Activated gamma-delta T cell treated with anti-CD3 and anti-CD28 coated beads, Interleukin-2, amount 50 U/mL, for 16 hours (primary cell): Measurements from ENCODE around the gene PRKAR1B.
"Not testable (repeated sequence)": the region's sequence is repeated elsewhere in the genome, so short reads cannot be mapped to it uniquely, and the experiment has no call there.

Experiments used
- DNase-seq: peaks from one replicate; pipeline ENCODE4 v3.0.0-alpha.2; 2020; ENCODE audit warnings: low read depth

Gene PRKAR1B

DNA sequence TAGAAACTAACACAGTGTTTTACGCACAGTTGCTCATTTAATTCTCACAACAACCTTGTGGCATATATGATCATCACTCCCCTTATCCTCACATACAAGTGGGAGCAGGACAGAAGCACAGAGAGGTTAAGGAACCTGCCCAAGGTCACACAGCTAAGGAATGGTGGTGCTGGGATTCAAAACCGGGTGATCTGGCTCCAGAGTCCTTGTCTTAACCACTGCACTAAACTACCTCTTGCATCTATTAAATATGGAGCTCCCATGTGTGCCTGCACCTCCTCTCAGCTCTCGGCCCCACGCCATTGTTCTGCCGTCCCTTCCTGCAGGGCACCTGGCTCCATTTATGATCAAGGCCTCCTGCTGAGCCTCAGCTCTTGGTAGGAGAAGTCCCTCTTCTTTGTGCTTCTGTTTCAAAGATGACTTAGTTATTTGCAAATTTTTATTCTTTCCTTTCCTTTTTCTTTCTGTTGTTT lies 107.7 kb downstream of the PRKAR1B start:
- no peak for DNase-seq

DNA sequence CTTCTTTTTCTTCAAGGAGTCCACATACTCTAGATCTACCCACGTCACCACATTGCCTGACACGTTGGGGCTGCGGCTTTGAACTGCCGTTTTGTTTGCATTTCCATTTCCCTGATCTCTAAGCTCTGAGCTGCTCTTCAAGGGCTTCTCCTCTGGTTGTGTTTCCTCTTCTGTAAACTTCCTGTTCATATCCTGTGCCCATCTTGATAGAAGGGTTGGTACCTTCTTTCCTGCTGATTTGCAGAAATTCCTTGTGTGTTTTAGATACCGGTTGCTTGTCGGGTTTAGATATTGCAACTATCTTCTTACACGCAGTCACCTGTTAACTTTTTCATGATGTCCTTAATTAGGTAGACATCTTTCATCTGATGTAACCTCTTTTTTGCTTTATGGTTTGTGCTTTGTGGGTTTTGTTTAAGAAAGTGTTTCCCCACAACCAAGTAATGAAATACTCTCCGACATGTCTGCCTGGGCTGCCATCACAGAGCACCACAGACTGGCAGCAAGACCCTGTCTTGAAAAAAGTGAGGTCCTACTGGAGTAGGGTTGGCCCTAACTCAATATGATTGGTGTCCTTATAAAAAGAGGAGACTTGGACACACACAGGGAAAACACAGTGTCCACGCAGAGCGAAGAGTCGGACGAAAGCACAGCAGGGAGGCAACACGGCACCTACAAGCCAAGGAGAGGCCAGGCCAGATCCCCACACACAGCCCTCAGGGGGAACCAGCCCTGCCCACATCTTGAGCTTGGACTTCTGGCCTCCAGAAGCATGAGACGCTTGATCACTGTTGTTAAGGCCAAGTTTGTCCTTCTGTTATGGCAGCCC lies 108.3 kb downstream of the PRKAR1B start:
- peak; percentile 56 for DNase-seq

DNA sequence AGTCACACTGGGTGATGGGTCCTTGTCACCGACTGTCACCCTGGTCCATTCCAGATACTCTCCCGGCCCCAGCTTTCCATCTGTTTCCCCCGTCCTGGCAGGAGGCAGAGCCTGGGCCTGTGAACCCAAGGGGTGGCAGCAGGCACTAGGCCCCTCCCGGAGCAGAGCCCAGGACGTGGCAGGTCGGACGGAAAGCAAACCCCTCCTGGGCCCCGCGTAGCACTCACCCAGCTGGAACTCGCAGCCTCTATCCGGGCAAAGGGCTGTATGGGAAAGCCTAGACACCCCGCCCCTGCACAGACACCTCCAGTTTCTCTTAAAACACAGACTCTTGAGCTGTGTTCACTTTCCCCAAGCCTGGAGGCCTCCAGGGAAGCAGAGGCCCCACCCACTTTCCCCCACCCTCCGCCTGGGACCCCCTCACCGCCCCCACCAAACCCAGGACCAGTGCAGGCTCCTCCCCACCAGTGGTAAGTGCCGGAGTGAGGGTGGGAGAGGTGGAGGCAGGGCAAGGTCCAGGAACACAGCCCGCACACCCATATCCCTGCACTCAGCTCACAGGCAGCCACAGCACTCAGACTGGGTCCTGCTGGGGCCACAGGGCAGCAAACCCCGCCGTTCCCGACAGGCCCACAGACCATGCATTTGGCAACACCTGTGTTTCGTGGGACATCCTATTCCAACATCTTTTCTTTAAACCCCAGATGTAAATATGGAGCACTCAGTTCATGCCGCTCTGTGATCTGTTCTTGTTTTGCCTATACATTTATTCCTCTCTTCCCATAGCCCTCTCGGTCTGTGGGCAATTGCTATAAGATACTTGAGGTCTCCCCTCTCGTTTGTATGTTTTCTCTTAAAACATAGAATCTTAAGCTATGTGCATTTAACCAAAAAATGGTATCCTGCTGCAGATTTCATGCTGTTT lies 109.2 kb downstream of the PRKAR1B start:
- DNase-seq: no peak

DNA sequence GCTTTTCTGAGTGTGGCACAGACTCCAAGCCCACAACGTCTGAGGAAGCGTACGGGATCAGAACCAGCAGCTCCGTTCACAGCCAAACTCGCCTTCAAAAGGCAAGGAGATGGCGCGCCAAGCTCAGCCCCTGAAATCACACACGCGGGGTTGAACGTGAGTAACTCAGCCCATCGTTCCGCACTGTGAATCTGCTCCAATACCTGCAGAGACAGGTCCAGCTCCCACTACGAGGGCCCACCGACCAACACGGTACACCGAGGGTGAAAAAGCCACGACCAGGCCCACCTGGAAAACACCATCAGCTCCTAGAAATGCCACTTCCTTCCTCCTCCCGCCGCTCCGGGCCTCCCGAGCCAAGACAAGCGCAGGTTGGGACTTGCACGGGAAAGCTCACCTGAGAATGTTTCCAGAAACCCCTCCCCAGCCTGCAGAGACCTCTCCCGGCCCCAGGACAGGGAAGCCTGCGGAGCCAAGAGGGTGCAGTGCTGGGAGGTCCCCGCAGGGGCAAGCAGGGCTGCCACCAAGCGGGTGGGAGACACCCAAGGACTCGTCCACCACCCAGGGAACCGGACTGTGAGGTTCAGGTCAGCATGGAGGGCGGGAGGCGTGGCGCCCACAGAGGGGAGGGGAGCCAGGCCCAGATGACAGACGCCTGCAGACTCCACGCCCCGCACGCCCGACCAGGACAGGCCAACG lies 113.5 kb downstream of the PRKAR1B start:
- DNase-seq: no peak

DNA sequence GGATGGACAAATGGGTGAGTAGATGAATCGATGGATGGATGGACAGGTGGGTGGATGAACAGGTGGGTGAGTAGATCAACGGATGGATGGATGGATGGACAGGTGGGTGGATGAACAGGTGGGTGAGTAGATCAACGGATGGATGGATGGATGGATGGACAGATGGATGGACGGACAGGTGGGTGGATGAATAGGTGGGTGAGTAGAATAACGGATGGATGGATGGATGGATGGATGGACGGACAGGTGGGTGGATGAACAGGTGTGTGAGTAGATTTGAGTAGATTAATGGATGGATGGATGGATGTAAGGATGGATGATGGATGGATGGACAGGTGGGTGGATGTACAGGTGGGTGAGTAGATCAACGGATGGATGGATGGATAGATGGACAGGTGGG lies 115.2 kb downstream of the PRKAR1B start:
- not testable (repeated sequence) for DNase-seq

DNA sequence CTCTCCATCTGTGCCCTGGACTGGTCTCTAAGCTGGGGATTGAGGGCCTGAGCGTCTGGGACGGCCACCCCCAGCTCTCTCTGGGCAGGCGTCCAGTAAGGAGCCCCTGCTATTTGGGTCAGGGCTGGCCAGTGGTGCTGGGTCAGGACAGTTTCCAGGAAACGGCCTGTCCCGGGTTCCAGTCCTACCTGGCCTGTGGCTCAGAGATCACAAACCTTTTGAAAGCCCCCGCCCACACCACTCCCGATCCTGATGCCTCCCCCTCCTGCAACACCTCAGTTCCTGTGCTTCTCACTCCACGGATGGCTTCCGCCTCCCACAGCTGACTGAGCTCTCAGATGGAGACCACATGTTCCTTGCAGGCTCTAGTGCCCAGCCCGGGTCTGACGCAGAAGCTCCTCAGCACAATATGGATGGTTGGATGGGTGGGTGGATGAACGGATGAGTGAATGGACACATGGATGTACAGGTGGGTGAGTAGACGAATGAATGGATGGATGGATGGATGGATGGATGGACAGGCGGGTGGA lies 115.7 kb downstream of the PRKAR1B start:
- DNase-seq: no peak

DNA sequence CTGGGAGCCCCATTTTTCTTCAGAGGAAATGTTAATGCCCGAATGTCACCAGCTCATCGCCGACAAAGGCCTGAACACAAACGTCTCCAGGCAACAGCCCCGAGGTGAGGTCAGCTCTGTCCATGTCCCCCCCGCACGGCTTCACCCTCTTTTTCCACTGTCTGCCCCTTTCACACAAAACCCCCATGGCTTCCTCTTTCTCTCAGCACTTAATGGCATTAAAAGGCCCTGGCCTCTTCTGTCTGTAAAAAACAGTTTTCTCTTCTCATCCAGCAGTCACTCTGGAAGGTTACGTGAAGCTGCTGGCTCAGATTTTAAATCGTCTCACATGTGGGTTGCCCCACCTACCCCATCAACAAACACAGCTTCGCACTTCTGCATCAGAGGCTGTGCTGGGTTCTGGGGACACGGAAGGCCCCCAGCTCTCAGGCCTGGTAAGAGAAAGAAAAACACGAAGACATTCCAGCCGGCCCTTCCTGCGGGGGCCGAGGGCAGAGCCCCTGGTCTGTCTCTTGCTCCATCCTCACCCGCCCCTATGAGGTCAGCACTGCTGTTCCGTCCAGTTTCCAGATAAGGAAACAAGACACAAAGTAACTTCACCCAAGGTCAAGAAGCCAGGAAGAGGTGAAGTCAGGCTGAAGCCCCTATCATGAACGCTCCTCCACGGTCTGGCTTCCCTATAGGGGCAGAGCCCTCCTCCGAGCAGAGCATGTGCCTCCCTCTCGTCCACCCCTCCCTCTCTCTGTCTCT lies 116.4 kb downstream of the PRKAR1B start:
- DNase-seq: no peak

DNA sequence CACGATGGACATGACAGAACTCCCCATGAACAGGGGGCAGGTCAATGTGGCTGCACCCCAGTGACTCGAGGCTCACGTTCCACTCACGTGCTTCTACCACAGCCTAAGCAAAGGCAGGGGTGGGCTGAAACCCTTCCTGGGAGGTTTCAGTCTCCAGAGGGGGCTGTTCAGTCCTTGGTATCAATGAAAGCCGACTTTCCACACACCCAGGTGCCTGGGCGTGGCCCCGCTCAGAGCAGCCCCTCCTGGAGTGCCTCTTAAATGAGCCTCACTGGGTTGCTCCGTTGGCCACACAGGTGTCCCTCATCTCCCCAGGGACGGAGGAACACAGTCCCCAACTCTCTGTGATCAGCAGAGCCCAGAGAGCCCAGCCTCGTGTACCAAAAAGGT lies 116.9 kb downstream of the PRKAR1B start:
- DNase-seq: no peak

DNA sequence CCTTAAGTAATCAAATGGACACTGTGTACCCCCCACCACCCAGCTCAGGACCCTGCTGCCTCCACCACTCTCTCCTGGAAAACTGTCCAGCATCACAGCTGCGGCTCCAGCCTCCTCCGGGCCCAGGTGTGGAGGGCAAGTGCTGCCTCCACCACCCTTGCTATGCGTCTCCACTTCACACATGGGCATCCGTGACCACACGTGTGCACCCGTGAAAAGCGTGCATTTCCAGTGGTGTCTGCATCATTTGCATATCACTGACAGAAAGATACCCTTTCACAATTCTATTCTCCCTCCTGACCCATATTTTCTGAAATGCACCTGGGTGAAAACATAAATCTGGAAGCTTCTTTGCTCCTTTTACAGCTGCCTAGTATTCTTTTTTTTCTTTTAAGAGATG lies 117.7 kb downstream of the PRKAR1B start:
- DNase-seq: no peak

DNA sequence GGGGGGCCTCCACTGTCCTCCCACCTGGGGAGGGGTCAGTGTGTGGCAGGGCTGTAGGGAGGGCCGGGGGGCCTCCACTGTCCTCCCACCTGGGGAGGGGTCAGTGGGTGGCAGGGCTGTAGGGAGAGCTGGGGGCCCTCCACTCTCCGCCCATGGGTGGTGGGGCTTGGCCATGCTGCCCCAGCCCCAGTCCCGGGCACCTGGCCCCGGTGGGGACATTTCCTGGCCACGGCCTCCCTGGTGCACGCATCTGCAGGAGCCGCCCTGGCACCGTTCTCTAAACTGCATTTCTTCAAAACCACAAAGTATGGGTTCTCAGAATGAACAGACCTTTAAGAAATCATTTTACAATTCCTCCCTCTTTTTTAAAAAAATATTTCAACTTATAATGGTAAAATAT lies 118.1 kb downstream of the PRKAR1B start:
- no peak for DNase-seq

DNA sequence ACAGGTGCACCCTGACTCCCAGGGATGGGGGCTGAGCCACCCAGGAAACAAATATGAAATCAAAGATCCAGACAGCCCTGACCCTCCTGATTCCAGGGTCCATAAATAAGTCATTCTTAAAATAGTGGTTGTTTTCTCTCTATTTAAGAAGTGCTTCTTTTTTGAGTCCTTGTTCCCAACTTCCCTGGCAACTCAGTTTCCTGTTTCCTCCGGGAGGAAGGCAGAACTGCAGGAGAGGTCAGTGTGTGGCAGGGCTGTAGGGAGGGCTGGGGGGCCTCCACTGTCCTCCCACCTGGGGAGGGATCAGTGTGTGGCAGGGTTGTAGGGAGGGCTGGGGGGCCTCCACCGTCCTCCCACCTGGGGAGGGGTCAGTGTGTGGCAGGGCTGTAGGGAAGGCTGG lies 118.7 kb downstream of the PRKAR1B start:
- DNase-seq: no peak

DNA sequence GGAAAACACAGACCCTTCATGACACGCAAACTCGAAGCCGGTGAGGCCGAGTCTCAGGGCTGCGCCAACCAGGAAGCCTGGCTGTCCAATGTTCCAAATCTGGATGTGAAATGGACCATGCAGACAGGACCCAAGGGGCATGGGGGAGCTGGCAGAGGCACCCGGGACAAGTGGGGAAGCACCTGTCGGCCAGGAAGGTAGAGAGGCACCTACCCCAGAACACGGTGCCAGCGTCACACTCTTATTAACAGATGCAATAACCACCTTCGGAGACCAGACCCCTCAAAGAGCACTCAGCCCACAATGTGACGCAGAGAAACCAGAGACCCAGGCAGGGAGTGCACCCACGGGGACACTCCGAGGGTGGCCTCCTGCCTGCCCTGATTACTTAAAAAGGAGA lies 119.1 kb downstream of the PRKAR1B start:
- no peak for DNase-seq

DNA sequence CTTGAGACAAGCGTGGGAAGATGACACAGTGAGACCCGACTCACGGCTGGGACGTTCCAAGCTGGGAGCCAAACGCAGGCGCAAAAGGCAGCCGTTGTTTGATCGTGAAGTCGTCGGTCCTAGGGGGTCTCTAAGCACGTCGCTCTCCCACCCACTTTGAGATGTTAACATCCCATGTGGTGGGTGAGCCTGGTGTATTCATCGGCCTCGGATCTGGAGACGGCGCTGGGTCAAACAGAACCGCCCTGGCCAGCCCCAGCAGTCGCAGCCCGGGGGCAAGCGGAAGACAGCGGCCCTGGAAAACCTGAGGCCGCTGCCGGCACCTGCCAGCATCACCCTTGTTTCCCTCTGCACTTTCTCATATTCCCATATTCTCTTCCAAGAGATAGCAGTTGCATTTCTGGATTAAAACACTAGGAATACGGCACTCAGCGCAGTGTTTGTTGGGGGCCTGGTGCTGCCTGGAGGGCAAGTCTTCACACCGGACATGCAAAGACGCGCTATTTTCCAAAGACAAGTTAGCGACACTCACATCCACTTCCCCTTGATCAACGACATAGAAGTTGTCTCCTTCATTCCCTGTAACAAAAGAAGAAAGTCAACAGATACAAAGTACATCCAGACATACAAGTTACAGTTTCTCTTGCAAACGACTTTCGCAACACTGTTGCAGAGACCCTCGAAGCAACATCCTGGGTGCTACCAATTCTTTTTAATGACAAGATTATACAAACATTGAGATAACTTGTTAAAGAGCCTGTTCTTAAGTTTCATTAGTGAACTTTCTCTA lies 121.2 kb downstream of the PRKAR1B start:
- no peak for DNase-seq

DNA sequence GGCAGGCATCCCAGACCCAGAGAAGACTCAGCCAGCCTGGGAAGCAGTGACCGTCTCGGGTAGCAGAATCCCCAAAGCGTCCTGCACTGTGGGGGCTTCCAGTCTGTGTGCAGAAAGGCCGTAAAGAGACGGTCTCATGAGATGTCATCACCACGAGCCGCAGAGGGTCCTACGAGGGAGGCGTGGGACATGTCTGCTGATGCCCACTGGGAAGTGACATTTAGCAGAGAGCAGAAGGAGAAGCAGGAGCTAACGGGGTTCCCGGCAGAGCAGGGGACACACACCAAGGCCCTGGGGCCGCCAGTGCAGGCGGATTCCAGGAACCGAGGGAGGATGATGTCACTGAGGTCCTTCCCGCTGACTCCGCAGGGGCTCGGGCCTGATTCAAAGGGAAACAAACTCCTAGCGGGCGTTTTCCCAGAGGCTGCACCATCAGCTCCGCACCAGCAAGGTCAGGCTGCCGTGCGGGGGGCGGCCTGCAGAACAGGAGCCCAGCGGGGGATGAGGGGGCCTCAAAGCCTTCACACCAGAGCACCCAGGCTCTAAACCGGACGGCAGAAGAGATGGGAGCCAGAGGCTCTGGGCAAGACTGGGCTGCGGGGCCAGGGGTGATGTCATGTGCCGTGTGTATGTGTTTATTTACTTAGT lies 122.1 kb downstream of the PRKAR1B start:
- DNase-seq: no peak

DNA sequence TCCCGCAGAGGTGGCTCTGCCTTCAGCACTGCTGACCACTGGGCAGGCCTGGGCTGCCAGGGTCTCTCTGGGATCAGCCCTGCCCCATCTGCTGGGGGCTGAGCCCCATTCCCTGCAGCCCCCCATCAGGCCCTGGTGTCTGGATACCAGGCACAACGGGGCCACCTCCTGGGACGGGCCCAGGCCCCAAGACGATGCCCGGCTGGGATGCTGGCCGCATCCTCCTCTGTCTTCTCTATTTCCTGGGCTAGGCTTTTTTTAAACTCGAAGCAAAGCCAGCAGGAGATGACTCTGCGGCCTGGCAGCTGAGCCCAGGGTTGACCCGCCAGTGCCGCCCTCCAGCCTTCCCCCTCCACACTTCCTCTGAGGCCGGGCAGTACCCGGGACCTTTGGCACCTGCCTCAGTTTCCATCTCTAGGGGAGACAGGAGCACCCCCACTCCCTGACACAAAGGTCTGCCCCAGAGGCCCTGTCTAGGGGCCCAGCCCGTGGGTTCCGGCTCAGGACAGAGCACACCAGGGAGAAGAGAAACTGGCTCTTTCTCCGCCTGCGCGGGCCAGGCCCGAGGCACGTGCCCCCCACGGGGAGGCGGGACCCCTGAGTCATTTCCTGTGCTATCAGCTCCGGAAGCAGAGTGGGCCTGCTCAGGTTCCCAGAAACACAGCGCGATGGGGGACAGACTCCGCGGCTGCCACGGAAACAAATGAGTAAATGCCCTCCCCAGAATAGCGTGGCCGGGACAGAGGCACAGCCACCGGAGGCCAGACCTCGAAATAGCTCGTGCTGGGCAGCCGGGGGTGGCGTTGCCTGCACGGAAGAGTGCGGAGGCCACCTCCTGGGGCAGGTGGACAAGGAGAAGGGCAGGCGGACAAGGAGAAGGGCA lies 122.8 kb downstream of the PRKAR1B start:
- peak; percentile 95 for DNase-seq

DNA sequence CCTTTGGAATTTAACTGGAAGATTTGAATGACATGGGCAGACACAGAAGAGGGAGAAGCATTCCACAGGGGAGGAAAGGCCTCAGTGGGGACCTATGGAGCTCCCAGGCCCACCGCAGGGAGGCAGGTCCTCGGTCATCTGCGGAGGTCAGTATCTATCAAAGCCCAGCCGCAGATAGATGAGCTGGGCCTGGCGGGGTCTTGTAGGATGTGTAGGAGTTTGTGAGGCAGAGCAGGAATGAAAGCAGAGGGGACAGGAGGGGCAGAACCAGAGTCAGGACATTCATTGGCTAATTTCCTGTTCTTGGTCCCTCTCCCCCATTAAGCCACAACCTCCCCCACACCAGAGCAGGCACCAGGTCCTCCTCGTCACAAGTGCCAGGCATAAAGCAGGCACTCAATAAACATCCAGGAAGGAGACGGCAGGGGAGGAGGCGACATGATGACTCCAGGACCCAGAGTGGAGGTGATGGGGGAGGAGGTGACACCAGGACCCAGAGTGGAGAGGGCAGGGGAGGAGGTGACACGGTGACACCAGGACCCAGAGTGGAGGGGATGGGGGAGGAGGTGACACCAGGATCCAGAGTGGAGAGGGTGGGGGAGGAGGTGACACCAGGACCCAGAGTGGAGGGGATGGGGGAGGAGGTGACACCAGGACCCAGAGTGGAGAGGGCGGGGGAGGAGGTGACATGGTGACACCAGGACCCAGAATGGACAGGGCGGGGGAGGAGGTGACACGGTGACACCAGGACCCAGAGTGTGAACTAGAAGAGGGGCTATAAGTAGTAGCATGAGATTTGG lies 123.7 kb downstream of the PRKAR1B start:
- DNase-seq: peak; percentile 39

DNA sequence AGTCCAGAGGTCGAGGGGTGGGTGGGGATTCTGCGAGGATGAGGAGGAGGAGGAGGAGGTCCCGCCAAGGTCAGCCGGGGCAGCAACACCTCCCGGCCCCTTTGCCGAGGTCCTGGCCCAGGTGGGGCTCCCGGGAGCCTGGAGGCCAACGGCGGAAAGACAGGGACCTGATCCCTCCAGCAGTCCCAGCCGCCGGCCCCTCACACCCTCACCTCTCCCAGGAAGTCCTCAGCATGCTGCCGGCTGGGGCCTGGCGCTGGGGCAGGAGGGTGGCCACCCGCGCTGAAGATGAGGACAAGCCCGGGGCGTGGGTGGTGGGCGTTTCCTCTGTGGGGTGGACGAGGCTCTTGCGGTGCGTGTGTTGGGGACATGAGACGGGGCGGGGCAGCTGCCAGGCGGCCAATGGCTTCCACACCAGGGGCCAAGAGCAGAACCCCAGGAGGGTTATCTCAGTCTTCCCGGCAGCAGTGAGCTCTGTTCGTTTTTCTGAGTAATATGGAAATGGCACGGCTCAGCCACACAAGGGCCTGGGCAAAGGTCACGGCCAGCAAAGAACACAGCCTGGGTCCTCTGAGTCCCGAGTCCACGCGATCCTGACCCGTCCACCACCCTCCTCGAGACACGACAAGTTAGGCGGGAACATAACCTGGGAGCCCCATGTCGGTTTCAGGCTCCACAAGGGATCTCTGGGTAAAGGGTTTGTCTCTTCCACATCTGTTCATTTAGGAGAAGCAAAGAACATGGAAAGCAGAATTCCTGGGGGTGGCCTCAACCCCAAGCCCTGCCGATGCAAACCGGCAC lies 124.5 kb downstream of the PRKAR1B start:
- peak; percentile 33 for DNase-seq
